GM19397 (cell line): ENCODE measurements around the gene EXOSC10.
"Not testable (repeated sequence)": the region's sequence is repeated elsewhere in the genome, so short reads cannot be mapped to it uniquely, and the experiment has no call there.

Experiments used
- ATAC-seq: cut with Tn5 transposase; IDR thresholded peaks from one replicate; pipeline ENCODE4 v1.9.1; 2021; ENCODE audit warnings: mild to moderate bottlenecking, moderate library complexity; ENCODE audit not compliant: unreplicated experiment

The EXOSC10 gene

GRCh38 chr1:11044849-11045427 is 54.7 kb downstream of the EXOSC10 start:
- no peak for ATAC-seq

DNA sequence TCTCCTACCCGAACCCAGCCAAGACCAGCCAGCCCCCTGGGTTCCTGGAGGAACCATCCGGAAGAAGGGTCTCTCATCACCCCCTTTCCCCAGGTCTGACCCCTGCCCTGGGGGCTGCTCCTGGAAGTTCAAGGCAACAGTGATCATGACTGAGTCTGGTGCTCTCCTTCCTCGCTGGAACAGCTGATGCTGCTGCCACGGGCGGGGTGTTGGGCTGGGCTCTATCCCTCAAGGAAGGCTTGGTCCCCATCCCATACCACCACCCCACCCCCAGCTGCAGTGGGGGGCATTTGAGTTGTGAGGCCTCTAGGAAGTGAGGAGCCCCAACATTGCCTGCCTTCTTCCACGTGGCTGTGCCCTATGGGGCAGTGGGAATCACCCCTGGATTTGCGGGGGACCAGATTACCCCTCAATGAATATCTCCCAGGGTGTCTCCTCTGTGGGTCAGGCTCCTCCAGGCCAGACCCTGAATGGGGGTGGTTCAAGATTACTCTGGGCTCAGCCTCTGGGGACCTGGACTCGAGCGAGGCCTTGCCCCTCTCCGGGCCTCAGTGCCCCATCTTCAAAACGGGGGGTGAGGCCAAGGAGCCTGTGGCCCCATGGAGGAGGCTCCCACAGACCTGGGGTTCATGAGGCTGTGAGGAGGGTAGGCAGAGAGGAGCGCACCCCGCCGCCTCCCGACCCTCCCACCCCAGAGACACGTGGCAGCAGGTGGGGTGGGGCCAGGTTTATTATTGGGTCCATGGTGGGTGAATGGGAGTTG is 55.4 kb downstream of the EXOSC10 start:
- ATAC-seq = no peak

DNA sequence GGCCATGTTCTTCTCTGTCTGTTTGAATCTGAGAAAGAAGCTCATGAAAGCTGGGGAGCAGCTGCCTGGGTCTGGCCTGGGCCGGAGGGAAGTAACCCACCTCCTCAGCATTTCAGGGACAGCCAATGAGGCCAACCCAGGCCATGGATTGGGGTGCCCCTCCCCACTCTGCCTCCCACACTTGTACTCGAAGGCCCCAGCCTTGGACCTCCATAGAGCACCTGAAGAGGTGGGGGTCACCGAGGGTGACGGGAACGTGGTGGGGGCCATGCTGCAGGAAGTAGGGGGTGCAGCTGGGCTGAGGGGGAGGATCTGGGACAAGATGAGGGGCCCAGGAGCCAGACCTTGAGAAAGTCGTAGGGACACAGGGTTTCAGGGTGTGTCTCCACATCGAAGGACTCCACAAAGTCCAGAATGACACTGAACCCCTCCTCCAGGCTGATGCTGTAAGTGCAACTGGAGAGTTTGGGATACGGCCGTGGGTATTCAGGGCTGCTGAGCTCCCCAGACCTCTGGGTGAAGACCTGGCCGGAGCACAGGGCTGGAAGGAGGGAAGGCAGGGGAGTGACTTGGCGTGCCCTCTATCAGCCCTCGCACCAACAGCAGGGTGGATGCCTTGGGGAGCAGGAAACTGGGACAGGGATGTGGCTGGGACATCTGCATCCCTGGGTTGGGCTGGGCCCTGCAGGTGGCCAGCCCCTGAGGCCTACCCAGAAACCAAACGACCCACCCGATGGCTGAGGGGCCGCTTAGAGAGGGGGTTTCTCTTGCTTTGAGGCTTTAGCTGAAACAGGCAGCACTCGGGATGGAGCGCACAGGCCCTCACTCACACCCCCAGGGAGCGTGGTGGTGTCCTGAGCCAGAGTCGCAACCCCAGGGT is 56.4 kb downstream of the EXOSC10 start:
- ATAC-seq = no peak

DNA sequence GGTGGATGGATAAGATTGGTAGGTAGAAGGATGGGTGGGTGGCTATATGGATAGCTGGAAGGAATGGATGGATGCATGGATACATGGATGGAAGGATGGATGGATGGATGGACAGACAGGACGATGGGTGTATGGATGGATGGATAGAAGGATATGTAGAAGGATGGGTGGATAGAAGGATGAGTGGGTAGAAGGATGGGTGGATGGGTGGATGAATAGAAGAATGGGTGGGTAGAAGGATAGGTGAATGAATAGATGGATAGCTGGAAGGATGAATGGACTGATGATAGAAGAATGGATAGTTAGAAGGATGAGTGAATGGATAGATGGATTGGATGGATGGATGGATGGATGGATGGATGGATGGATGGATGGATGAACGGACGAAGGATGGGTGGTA is 57.6 kb downstream of the EXOSC10 start:
- ATAC-seq = no peak

- no peak for ATAC-seq
These were observed 58.6 kb downstream of the EXOSC10 start for GRCh38 chr1:11041048-11041447.

DNA sequence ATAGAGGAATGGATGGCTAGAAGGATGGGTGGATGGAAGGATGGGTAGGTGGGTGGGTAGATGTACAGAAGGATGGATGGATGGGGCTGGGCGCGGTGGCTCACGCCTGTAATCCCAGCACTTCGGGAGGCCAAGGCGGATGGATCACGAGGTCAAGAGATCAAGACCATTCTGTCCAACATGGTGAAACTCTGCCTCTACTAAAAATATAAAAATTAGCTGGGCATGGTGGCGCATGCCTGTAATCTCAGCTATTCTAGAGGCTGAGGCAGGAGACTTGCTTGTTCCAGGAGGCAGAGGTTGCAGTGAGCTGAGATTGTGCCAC is 59.6 kb downstream of the EXOSC10 start:
- not testable (repeated sequence) for ATAC-seq

DNA sequence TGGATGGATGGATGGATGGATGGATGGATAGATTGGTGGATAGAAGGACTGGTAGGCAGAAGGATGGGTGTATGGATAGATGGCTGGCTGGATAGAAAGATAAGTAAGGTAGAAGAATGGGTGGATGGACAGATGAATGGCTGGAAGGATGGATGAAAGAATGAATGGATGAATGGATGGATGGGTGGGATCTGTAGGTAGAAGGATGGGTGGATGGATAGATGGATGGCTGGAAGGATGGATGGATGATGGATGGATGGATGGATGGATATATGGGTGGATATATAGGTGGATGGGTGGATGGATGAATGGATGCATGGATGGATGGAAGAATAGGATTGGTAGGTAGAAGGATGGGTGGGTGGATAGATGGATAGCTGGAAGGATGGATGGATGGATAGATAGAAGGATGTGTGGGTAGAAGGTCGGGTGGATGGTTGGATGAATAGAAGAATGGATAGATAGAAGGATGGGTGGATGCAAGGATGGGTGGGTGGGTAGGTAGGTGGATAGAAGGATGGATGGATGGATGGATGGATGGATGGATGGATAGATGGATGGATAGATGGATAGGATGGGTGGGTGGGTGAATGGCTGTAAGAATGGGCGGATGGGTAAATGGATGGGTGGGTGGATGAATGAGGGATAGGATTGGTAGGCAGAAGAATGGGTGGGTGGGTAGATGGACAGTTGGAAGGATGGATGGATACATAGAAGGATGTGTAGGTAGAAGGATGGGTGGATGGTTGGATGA is 60.1 kb downstream of the EXOSC10 start:
- no peak for ATAC-seq

GRCh38 chr1:11037740-11038182 is 61.9 kb downstream of the EXOSC10 start:
- ATAC-seq = no peak

DNA sequence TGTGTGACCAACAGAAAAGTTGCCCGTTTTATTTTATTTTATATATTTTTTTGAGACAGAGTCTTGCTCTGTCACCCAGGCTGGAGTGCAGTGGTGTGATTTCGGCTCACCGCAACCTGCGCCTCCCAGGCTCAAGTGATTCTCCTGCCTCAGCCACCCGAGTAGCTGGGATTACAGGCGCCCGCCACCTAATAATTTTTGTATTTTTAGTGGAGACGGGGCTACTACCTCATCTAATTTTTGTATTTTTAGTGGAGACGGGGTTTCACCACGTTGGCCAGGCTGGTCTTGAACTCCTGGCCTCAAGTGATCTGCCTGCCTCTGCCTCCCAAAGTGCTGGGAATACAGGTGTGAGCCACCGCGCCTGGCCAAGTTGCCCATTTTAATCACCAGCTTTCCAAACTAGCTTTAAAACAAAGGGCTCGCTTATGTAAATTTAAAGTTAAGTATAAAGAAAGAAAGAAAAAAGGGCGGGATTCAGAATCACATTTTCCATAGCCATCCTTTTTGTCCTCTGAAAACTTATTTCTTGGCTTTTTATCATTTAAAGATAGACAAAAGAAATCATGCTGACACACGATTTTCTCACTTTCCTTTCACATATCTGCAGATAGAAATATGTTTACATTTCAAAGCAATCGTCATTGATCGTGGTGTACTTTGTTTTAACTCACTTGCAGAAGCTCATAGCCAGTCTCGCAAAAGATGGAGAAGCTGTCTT is 62.5 kb downstream of the EXOSC10 start:
- not testable (repeated sequence) for ATAC-seq

DNA sequence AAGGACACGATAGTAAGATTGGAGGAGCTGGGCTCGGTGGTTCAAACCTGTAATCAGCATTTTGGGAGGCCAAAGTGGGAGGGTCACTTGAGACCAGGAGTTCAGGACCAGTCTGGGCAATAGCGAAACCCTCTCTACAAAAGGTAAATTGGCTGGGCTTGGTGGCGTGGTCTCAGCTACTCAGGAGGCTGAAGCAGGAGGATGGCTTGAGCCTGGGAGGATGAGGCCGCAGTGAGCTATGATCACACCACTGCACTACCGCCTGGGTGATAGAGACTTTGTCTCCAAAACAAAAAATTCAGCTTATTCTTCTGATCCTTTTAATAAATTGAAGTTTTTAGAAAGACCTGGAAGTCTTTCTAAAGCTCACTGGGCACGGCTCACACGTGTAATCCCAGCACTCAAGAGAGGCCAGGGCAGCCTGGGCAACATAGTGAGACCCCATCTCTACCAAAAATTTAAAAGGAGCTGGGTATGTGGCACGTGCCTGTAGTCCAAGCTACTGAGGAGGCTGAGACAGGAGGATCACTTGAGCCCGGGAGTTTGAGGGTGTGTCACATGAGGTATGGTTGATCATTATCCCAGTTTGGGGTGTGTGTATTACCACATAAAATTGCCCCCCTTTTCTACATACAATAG is 67.9 kb downstream of the EXOSC10 start:
- ATAC-seq = no peak

GRCh38 chr1:11030865-11031264 is 68.8 kb downstream of the EXOSC10 start:
- ATAC-seq = no peak

- ATAC-seq = no peak
These were observed 71.7 kb downstream of the EXOSC10 start for GRCh38 chr1:11028018-11028417.

- no peak for ATAC-seq
These were observed 72.4 kb downstream of the EXOSC10 start for GRCh38 chr1:11027316-11027715.

DNA sequence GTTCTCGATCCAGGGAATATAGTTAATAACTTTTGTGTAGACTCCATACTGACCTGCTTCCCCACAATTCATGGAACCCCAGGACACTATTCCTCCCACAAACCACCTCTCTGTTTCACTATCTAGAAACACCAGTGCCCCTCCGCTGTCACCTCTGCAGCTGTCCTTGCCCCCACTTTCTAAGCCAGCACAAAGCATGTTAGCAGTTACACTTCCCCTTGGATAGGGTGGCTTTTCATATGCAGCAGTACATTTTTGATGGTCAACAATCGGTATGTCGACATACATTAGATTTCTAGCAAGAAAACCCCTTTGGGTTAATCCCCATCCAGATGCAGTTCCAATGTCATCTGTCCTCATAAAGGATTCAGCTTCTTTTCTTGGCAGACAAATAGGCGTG is 72.8 kb downstream of the EXOSC10 start:
- no peak for ATAC-seq

DNA sequence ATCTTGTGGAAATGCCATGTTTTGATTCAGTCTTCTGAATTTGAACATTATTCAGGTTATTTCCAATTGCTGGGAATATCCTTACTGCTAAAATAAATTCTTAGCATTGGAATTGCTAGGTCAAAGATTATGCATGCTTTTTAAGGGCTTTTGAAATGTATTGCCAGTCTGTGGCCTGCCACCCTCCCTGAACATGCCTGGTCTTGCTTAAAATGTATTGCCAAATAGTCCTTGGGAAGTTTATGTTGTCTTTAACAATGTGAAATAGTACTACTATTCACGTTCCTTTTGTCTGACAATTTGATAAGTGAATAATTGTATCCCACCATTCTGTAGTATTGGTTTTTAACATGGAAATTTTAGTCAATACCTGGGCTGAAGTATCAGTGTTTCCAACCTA is 73.6 kb downstream of the EXOSC10 start:
- ATAC-seq = no peak

DNA sequence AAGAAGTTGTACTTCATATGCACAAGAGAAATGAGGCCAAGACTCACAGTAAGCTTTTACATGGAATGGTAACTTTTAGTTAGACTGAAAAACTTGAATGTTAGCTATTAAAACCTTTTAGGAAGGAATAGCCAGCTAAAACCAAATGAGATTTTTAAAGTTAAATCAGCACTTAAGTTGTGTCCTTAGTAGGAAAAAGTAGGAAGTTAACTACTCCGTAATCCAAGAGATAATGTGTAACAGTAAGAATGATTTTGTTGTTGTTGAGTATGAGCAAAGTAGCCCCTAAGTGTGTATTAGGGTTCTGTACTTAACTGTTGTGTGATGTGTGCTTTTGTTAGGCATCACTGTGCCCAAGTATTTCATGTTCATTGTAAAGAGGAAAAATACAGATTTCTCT is 74.1 kb downstream of the EXOSC10 start:
- ATAC-seq = no peak

DNA sequence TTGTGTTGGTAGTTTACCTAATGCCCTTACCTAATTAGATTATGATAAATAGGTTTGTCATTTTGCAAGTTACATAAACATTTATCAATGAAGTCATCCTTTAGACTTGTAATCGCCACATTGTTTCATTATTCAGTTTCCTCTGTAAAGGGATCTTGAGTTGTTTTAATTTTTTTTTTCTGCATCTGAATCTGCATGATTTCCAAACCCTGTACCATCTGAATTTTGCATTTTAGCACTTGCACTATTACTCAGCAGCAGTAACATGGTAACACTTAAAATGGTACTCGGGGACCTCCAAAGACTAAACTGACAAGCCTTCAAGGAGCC is 74.8 kb downstream of the EXOSC10 start:
- ATAC-seq = no peak

DNA sequence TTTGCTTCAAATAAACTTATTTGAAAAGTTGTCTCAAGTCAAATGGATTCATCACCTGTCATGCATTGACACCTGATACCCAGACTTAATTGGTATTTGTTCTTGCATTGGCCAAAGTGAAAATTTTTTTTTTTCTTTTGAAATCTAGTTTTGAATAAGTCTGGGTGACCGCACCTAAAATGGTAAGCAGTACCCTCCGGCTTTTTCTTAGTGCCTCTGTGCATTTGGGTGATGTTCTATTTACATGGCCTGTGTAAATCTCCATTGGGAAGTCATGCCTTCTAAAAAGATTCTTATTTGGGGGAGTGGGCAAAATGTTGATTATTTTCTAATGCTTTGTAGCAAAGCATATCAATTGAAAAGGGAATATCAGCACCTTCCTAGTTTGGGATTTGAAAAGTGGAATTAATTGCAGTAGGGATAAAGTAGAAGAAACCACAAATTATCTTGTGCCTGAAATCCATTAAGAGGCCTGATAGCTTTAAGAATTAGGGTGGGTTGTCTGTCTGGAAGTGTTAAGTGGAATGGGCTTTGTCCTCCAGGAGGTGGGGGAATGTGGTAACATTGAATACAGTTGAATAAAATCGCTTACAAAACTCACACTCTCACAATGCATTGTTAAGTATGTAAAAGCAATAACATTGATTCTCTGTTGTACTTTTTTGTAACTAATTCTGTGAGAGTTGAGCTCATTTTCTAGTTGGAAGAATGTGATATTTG is 75.4 kb downstream of the EXOSC10 start:
- no peak for ATAC-seq

GRCh38 chr1:11023201-11023600 is 76.5 kb downstream of the EXOSC10 start:
- no peak for ATAC-seq

DNA sequence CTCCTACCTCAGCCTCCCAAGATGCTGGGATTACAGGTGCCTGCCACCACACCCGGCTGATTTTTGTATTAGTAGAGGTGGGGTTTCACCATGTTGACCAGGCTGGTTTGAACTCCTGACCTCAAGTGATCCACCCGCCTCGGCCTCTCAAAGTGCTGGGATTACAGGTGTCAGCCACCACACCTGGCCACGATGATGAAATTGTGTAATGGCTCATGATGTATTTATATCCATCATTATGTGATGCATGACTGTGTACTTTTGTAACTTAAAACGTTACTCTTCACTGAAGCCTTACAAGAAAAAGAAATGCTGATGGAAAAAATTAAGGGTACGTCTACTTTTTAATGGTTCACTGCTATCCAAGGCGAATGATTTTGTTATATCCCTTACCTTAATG is 79.7 kb downstream of the EXOSC10 start:
- no peak for ATAC-seq
